Ishikawa (cell line): ENCODE results near the gene HOXA4.
A peak's percentile ranks its signal among the peaks of the same experiment; 100 is the strongest.

ENCODE experiments used
- CEBPB ChIP-seq: IDR thresholded peaks from 2 replicates; pipeline ENCODE4 v1.6.1; 2012
- CREB1 ChIP-seq: IDR thresholded peaks from 2 replicates; pipeline ENCODE4 v1.6.1; 2012; ENCODE audit warnings: low read depth
- EGR1 ChIP-seq: IDR thresholded peaks from 2 replicates; pipeline ENCODE4 v1.6.1; 2012
- EP300 ChIP-seq: IDR thresholded peaks from 2 replicates; pipeline ENCODE4 v1.6.1; 2012; ENCODE audit warnings: borderline replicate concordance
- FOXM1 ChIP-seq: IDR thresholded peaks from 2 replicates; pipeline ENCODE4 v1.6.1; 2012; ENCODE audit warnings: low read depth, borderline replicate concordance
- NFIC ChIP-seq: IDR thresholded peaks from 2 replicates; pipeline ENCODE4 v1.6.1; 2012
- RAD21 ChIP-seq: IDR thresholded peaks from 2 replicates; pipeline ENCODE4 v1.6.1; 2012; ENCODE audit warnings: low read depth
- TAF1 ChIP-seq: IDR thresholded peaks from 2 replicates; pipeline ENCODE4 v1.6.1; 2012; ENCODE audit warnings: low read depth, mild to moderate bottlenecking
- TCF12 ChIP-seq: IDR thresholded peaks from 2 replicates; pipeline ENCODE4 v1.6.1; 2012; ENCODE audit warnings: low read depth
- TEAD4 ChIP-seq: IDR thresholded peaks from 2 replicates; pipeline ENCODE4 v1.6.1; 2012
- YY1 ChIP-seq: IDR thresholded peaks from 2 replicates; pipeline ENCODE4 v1.6.1; 2012; ENCODE audit warnings: low read depth
- ZBTB7A ChIP-seq: IDR thresholded peaks from 2 replicates; pipeline ENCODE4 v1.6.1; 2012; ENCODE audit warnings: low read depth
- TF ChIP-seq, protein P1 (sequence below): IDR thresholded peaks from 2 replicates; pipeline ENCODE4 v1.6.1; 2012; ENCODE audit warnings: low read depth, mild to moderate bottlenecking
- TF ChIP-seq, protein P2 (sequence below): IDR thresholded peaks from 2 replicates; pipeline ENCODE4 v1.6.1; 2012
- TF ChIP-seq, protein P3 (sequence below): IDR thresholded peaks from 2 replicates; pipeline ENCODE4 v1.6.1; 2012

Gene HOXA4

DNA sequence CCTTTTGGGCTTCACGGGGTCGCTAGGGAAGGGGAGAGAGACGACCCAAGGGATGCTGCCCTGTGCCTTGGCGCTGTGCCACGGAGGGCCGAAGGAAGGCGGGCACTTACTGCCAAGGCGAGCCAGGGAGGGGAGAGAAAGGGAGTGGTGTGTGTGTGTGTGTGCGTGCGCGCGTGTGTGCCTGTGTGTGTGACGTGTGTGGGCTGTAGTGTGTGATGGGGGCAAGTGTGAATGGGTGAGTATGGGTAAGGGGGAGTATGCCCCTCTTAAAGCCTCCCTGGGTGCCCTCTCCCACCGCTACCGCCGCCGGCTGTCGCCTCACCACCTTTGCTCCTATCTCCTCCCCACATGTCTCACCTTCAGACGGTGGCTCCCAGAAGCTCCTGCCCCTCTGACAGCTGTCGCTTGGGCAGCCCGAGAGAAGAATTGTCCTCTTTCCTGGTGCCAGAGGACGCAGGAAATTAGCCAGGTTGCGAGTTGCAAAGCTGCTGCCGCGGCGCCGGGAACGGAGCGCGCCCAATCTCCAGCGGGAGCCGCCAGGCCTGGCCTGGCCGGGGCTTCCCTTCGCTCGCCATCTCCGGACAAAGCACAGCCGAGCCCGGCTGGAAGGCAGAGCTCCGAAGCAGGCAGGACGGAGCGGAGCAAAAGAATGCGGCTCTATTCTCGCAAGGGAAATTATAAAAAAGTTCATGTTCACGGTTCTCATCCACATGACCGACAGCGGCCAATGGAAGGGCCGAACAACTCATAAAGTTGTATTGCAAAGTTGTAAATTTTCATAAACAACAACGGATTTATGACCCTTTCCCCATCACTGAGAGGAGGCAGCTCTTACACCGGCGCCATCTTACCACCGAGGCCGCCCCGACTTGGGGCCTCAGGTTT is 21.6 kb upstream of the HOXA4 start, which contains the start of gene HOXA3:
HOXA3 (minus strand) TSS at position 653 of the 885 bp plus-strand sequence. CDS start 41,943 bp downstream, outside the sequence.
- TF ChIP-seq, protein P1, sequence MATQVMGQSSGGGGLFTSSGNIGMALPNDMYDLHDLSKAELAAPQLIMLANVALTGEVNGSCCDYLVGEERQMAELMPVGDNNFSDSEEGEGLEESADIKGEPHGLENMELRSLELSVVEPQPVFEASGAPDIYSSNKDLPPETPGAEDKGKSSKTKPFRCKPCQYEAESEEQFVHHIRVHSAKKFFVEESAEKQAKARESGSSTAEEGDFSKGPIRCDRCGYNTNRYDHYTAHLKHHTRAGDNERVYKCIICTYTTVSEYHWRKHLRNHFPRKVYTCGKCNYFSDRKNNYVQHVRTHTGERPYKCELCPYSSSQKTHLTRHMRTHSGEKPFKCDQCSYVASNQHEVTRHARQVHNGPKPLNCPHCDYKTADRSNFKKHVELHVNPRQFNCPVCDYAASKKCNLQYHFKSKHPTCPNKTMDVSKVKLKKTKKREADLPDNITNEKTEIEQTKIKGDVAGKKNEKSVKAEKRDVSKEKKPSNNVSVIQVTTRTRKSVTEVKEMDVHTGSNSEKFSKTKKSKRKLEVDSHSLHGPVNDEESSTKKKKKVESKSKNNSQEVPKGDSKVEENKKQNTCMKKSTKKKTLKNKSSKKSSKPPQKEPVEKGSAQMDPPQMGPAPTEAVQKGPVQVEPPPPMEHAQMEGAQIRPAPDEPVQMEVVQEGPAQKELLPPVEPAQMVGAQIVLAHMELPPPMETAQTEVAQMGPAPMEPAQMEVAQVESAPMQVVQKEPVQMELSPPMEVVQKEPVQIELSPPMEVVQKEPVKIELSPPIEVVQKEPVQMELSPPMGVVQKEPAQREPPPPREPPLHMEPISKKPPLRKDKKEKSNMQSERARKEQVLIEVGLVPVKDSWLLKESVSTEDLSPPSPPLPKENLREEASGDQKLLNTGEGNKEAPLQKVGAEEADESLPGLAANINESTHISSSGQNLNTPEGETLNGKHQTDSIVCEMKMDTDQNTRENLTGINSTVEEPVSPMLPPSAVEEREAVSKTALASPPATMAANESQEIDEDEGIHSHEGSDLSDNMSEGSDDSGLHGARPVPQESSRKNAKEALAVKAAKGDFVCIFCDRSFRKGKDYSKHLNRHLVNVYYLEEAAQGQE = no peak
- TF ChIP-seq CREB1 (no peak), FOXM1 (no peak), NFIC (no peak), RAD21 (no peak), TAF1 (no peak), EGR1 (no peak), EP300 (no peak), TEAD4 (no peak), CEBPB (no peak)
- TF ChIP-seq, protein P2, sequence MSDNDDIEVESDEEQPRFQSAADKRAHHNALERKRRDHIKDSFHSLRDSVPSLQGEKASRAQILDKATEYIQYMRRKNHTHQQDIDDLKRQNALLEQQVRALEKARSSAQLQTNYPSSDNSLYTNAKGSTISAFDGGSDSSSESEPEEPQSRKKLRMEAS = no peak
- TF ChIP-seq, protein P3, sequence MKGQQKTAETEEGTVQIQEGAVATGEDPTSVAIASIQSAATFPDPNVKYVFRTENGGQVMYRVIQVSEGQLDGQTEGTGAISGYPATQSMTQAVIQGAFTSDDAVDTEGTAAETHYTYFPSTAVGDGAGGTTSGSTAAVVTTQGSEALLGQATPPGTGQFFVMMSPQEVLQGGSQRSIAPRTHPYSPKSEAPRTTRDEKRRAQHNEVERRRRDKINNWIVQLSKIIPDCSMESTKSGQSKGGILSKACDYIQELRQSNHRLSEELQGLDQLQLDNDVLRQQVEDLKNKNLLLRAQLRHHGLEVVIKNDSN = no peak

DNA sequence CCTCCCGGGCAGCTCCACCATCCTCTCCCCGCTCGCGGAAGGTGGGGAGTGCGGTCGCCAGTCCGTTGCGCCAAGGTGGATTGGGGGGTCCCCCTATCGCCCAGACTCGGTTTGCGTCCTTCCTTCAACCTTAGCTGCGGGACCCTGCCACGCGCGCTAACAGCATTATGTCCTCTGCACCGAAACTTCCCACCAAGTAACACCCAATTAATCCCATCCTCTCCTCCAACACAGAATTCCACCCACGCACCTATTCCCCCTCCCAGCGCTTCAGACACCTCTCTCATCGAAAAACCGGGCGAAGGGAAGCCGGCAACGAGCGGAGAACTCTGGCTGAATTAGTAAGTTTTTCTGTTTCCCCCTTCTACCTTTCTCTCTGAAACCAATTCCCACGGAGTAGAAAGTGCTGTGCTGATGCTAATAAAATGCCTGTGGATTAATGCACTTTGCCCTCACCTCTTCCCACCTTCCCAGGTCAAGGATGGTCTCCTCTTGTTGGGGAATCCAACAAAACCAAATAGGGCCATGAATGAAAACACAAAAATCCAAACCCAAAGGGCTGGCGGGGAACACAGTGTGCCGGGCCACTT is 20.9 kb upstream of the HOXA4 start:
- TF ChIP-seq, protein P3 = no peak
- TF ChIP-seq CEBPB (no peak), YY1 (no peak), TEAD4 (no peak), TCF12 (no peak), EGR1 (no peak), EP300 (no peak)
- TF ChIP-seq, protein P1 = no peak

DNA sequence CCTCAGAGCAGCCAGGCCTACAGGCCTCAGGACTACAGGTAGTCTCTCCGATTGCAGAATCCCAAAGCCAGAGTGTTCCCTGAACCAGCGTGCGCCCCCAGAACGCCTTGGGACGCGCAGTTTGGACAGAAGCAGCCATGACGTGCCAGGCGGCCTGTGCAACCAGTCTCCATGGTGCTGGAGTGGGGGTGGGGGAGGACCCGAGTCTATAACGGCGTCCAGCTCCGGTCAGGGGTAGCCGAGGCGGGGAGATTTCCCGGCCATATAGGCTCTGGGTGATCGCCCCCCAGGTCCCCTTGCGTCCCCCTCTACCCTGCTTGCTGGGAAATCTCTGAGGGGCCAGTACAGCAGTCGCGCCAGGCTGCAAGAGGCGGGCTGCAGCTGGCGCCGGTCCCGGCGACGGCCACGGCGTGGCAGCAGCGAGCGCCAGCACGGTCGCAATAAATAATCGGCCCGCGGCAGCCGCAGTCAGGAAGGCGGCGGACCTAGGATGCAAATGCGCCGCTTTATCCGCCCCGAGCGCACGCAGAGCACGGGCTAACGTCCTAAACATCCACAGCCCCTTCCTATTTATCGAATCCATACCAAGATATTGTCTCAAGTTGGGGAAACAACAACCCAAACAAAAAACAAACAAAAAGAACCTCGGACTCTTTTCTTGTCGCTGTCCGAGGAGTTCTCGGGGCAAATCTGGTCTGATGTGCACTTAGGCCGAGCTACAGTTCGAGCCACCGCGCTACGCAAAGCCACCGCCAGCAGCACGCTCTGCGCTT is 20.2 kb upstream of the HOXA4 start:
- TF ChIP-seq TAF1 (peak; percentile 47; the same call in 1 of the 2 replicates), EGR1 (0 out of 2 replicates have a peak, but pooled peaks have one; percentile 8), TEAD4 (peak; percentile 6; the same call in 1 of the 2 replicates), FOXM1 (no peak), ZBTB7A (peak; percentile 39; the same call in 1 of the 2 replicates), NFIC (0 out of 2 replicates have a peak, but pooled peaks have one; percentile 40), CREB1 (no peak), YY1 (peak; percentile 73; the same call in 1 of the 2 replicates), CEBPB (no peak), RAD21 (peak; percentile 47; the same call in 1 of the 2 replicates), EP300 (no peak), TCF12 (peak; percentile 39; the same call in 1 of the 2 replicates)
- TF ChIP-seq, protein P3 = no peak
- TF ChIP-seq, protein P1 = peak; percentile 64
- TF ChIP-seq, protein P2 = peak; percentile 28
